Transverse colon (tissue), 4 donors: ENCODE data around the gene WDFY2.

Experiments
- POLR2A ChIP-seq: fragments of 450-650 bp; IDR thresholded peaks from one replicate; pipeline ENCODE4 v1.6.1; 2016; ENCODE audit warnings: antibody characterized with exemption, mild to moderate bottlenecking, moderate library complexity
- POLR2AphosphoS5 ChIP-seq, 3 donors: sonication (generic); formaldehyde crosslinking; IDR thresholded peaks; one replicate each; pipeline ENCODE4 v1.6.1; 2016; ENCODE audit warnings: antibody characterized with exemption in 3 of 3
- TF ChIP-seq, protein P1 (sequence below), 5 experiments: fragments of 200-600 bp in 3 of 5; fragments of 450-650 bp in 2 of 5; sonication (generic) in 3 of 5; IDR thresholded peaks; 1 replicate in 2 of 5; 2 replicates in 3 of 5; pipeline ENCODE4 v1.5.1; 2016 to 2017; ENCODE audit warnings: antibody characterized with exemption in 5 of 5, inconsistent platforms in 3 of 5, mild to moderate bottlenecking in 2 of 5, moderate library complexity in 1 of 5

GRCh38 chr13:51804295-51805172 is 220.3 kb downstream of the WDFY2 start:
- TF ChIP-seq, protein P1, sequence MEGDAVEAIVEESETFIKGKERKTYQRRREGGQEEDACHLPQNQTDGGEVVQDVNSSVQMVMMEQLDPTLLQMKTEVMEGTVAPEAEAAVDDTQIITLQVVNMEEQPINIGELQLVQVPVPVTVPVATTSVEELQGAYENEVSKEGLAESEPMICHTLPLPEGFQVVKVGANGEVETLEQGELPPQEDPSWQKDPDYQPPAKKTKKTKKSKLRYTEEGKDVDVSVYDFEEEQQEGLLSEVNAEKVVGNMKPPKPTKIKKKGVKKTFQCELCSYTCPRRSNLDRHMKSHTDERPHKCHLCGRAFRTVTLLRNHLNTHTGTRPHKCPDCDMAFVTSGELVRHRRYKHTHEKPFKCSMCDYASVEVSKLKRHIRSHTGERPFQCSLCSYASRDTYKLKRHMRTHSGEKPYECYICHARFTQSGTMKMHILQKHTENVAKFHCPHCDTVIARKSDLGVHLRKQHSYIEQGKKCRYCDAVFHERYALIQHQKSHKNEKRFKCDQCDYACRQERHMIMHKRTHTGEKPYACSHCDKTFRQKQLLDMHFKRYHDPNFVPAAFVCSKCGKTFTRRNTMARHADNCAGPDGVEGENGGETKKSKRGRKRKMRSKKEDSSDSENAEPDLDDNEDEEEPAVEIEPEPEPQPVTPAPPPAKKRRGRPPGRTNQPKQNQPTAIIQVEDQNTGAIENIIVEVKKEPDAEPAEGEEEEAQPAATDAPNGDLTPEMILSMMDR (IDR thresholded peaks at IDR 0.05): peak in 1 of 5 experiments; percentile 21
- TF ChIP-seq POLR2AphosphoS5 (IDR thresholded peaks at IDR 0.05) (no peak), POLR2A (no peak)
